Endothelial cell of umbilical vein (primary cell): ENCODE results near the gene LDLRAD4. TPM values are rescaled to one million over a fixed set of nuclear protein-coding genes. Genes with fewer than 3 reads are reported as not detected.

Experiments used
- BruUV-seq: library from RNA; stranded (reverse); fragments of 400-500 nt; replicated peaks from 2 replicates; lab custom pipeline; 2021; lab: Mats Ljungman, UMichigan
- CTCF ChIA-PET: fragments of 300-600, 350-600 bp; sonication (Branson Sonifier 250); formaldehyde crosslinking; loops from one replicate; lab custom pipeline; 2021; ENCODE audit warnings: antibody characterized with exemption, inconsistent platforms; lab: Charles Lee
- POLR2A ChIA-PET: fragments of 300-600, 350-600 bp; sonication (Branson Sonifier 250); formaldehyde crosslinking; loops from one replicate; lab custom pipeline; 2021; ENCODE audit warnings: antibody characterized with exemption, inconsistent platforms; lab: Charles Lee
- DNase-seq: peaks from one replicate; pipeline ENCODE4 v3.0.0-alpha.2; 2011; ENCODE audit warnings: low read depth, low spot score
- FAIRE-seq: peaks from 2 replicates; lab custom pipeline; 2011; peaks lifted over from hg19 to GRCh38; lab: Jason Lieb, UNC
- H2AFZ ChIP-seq: 2 replicates; pipeline ENCODE4 v1.6.0; 2012; ENCODE audit warnings: low read depth, low read length, control low read depth, inconsistent platforms
- H3K27ac ChIP-seq: 2 replicates; pipeline ENCODE4 v1.5.1; 2011; ENCODE audit warnings: low read depth, mild to moderate bottlenecking, control low read depth, low read length, moderate library complexity; ENCODE audit not compliant: insufficient read depth
- H3K27me3 ChIP-seq, 2 experiments: 2 replicates each; pipeline versions ENCODE4 v1.6.0 to v1.6.1; 2011; ENCODE audit warnings: low read length in 2 of 2, mixed read lengths in 1 of 2; ENCODE audit not compliant: control insufficient read depth in 2 of 2, insufficient read depth in 2 of 2
- H3K36me3 ChIP-seq, 2 experiments: 2 replicates in 1 of 2; 3 replicates in 1 of 2; pipeline ENCODE4 v1.5.1; 2011; ENCODE audit warnings: low read length in 2 of 2, mild to moderate bottlenecking in 1 of 2, moderate library complexity in 1 of 2; ENCODE audit not compliant: control insufficient read depth in 2 of 2, insufficient read depth in 2 of 2; ENCODE audit errors: extremely low read depth in 1 of 2
- H3K4me1 ChIP-seq: 3 replicates; pipeline ENCODE4 v1.5.1; 2011; ENCODE audit warnings: mild to moderate bottlenecking, low read length; ENCODE audit not compliant: control insufficient read depth, insufficient read depth; ENCODE audit errors: extremely low read depth
- H3K4me2 ChIP-seq: 2 replicates; pipeline ENCODE4 v1.6.1; 2011; ENCODE audit warnings: low read length, control low read depth, mixed read lengths; ENCODE audit not compliant: insufficient read depth
- H3K4me3 ChIP-seq, 3 experiments: fragments of 200-600 bp in 1 of 3; sonication (generic), shearing (Covaris generic) in 1 of 3; replicated peaks in 1 of 3; 2 replicates each; pipeline ENCODE4 v1.5.1; 2011 to 2016; ENCODE audit warnings: control low read depth in 3 of 3, low read length in 3 of 3, mild to moderate bottlenecking in 2 of 3, inconsistent platforms in 1 of 3, low read depth in 1 of 3, moderate library complexity in 1 of 3; ENCODE audit not compliant: insufficient read depth in 1 of 3
- H3K79me2 ChIP-seq: 2 replicates; pipeline ENCODE4 v1.6.0; 2012; ENCODE audit warnings: low read length, inconsistent platforms; ENCODE audit not compliant: control insufficient read depth, insufficient read depth
- H3K9ac ChIP-seq: replicated peaks from 2 replicates; pipeline ENCODE3; 2011; ENCODE audit warnings: low read length, control low read depth; ENCODE audit not compliant: insufficient read depth; ENCODE audit errors: extremely low read depth
- H3K9me1 ChIP-seq: replicated peaks from 3 replicates; pipeline ENCODE4 v1.6.0; 2011; ENCODE audit warnings: mild to moderate bottlenecking, low read length; ENCODE audit not compliant: control insufficient read depth, insufficient read depth; ENCODE audit errors: extremely low read depth
- H3K9me3 ChIP-seq: replicated peaks from 2 replicates; pipeline ENCODE4 v1.5.1; 2012; ENCODE audit warnings: low read length, inconsistent platforms; ENCODE audit not compliant: control insufficient read depth, insufficient read depth
- H4K20me1 ChIP-seq: replicated peaks from 2 replicates; pipeline ENCODE3; 2011; ENCODE audit warnings: mild to moderate bottlenecking, low read length; ENCODE audit not compliant: control insufficient read depth, insufficient read depth; ENCODE audit errors: extremely low read depth
- EZH2 ChIP-seq: IDR thresholded peaks from 2 replicates; pipeline ENCODE4 v1.6.1; 2012; ENCODE audit warnings: borderline replicate concordance, low read depth, mild to moderate bottlenecking, moderate library complexity, low read length, inconsistent platforms; ENCODE audit not compliant: severe bottlenecking
- FOS ChIP-seq: IDR thresholded peaks from 2 replicates; pipeline ENCODE4 v1.6.1; 2011; ENCODE audit warnings: mild to moderate bottlenecking, low read length, moderate library complexity, borderline replicate concordance; ENCODE audit not compliant: insufficient read depth
- GATA2 ChIP-seq: IDR thresholded peaks from 2 replicates; pipeline ENCODE4 v1.7.0; 2011; ENCODE audit warnings: low read depth, mild to moderate bottlenecking, moderate library complexity, mixed read lengths, low read length; ENCODE audit not compliant: insufficient read length, insufficient read depth
- JUN ChIP-seq: IDR thresholded peaks from 2 replicates; pipeline ENCODE4 v1.6.1; 2011; ENCODE audit warnings: borderline replicate concordance, low read depth; ENCODE audit not compliant: insufficient read length, insufficient read depth
- MYC ChIP-seq: IDR thresholded peaks from one replicate; pipeline ENCODE4 v1.6.1; 2011; ENCODE audit warnings: mild to moderate bottlenecking, low read depth, low read length
- POLR2A ChIP-seq: IDR thresholded peaks from 2 replicates; pipeline ENCODE4 v1.6.1; 2012; ENCODE audit warnings: low read depth, mild to moderate bottlenecking, control low read depth, low read length
- POLR2AphosphoS5 ChIP-seq: IDR thresholded peaks from 2 replicates; pipeline ENCODE4 v1.6.1; 2012; ENCODE audit warnings: low read depth, mild to moderate bottlenecking, control low read depth, low read length, moderate library complexity; ENCODE audit not compliant: insufficient read depth
- dilution Hi-C: fragments of 300-500 bp; cut with MboI; formaldehyde crosslinking; loops from one replicate; pipeline ENCODE4 v1.15.0; 2019; ENCODE audit warnings: low sequenced_read_pairs; ENCODE audit not compliant: extremely low pct_ligation_motif_present
- intact Hi-C: fragments of 100-400 bp; cut with micrococcal nuclease; formaldehyde crosslinking; loops from one replicate; pipeline ENCODE4 v1.10.0; 2022
- polyA plus RNA-seq, 4 experiments: library from polyadenylated mRNA; depleted of rRNA in 3 of 4; stranded (reverse) in 3 of 4; unstranded in 1 of 4; fragments of >200 nt; gene quantifications; 2 replicates each; pipeline versions ENCODE4 v1.2.1 to v1.2.3, GENCODE V29; 2011 to 2012; ENCODE audit warnings: missing spikeins in 1 of 4
- total RNA-seq: library from RNA; stranded (reverse); gene quantifications from 2 replicates; pipeline ENCODE4 v1.2.3, GENCODE V29; 2021
- TF ChIP-seq, protein P1 (sequence below): IDR thresholded peaks from 2 replicates; pipeline ENCODE4 v1.6.1; 2011; ENCODE audit not compliant: insufficient read depth, insufficient read length
- TF ChIP-seq, protein P2 (sequence below), 2 donors: IDR thresholded peaks; 1 replicate in 1 of 2; 2 replicates in 1 of 2; pipeline ENCODE4 v1.5.1; 2011; ENCODE audit warnings: low read length in 2 of 2, mild to moderate bottlenecking in 2 of 2, moderate library complexity in 2 of 2, control low read depth in 1 of 2, inconsistent platforms in 1 of 2, low read depth in 1 of 2; ENCODE audit not compliant: insufficient read depth in 1 of 2; ENCODE audit errors: extremely low read depth in 1 of 2

Gene LDLRAD4
- total and polyA plus RNA-seq, 2 donors (not counting 3 experiments of a cell fraction or from before 2014, with no cell fraction given) = 5.2 to 6.5 TPM

- Histone ChIP-seq H4K20me1 (no peaks in the 10 kb centered on the region), H3K4me2 (no peak overlapping the region), H3K9me1 (no peaks in the 10 kb centered on the region), H3K27me3 (no peaks in the 10 kb centered on the region), H3K4me3 (no peak overlapping the region), H2AFZ (no peak overlapping the region), H3K36me3 (no peaks in the 10 kb centered on the region), H3K9ac (no peak overlapping the region), H3K79me2 (no peaks in the 10 kb centered on the region), H3K4me1 (no peaks in the 10 kb centered on the region), H3K9me3 (no peaks in the 10 kb centered on the region), H3K27ac (no peak overlapping the region)
- dilution Hi-C loops = no loop called here
- no TSS peak for BruUV-seq
- no peak for TF ChIP-seq POLR2AphosphoS5
- no peak for TF ChIP-seq POLR2A
- no peak for TF ChIP-seq JUN
- no peak for TF ChIP-seq MYC
- TF ChIP-seq FOS = no peak
- TF ChIP-seq GATA2 = no peak
- ChIA-PET CTCF (no interaction called here), POLR2A (no interaction called here)
- DNase-seq (no peak), FAIRE-seq (no peak)
- intact Hi-C loops = no loop called here
Observed at GRCh38 chr18:13445241-13445897, 226.8 kb downstream of the LDLRAD4 start.

GRCh38 chr18:13446024-13446423 is 227.5 kb downstream of the LDLRAD4 start:
- H3K79me2 ChIP-seq = no peaks in the 10 kb centered on the region
- H3K4me2 ChIP-seq = no peak overlapping the region
- no peaks in the 10 kb centered on the region for H3K9me1 ChIP-seq
- dilution Hi-C loops (no loop called here), intact Hi-C loops (no loop called here)
- no peaks in the 10 kb centered on the region for H4K20me1 ChIP-seq
- no peak overlapping the region for H3K9ac ChIP-seq
- BruUV-seq = no TSS peak
- no peaks in the 10 kb centered on the region for H3K36me3 ChIP-seq
- ChIA-PET CTCF (no interaction called here), POLR2A (no interaction called here)
- TF ChIP-seq JUN = no peak
- no peak for TF ChIP-seq FOS
- no peak for TF ChIP-seq GATA2
- TF ChIP-seq EZH2 = no peak
- TF ChIP-seq, protein P1, sequence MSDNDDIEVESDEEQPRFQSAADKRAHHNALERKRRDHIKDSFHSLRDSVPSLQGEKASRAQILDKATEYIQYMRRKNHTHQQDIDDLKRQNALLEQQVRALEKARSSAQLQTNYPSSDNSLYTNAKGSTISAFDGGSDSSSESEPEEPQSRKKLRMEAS = no peak
- no peak for TF ChIP-seq POLR2A
- TF ChIP-seq, protein P2, sequence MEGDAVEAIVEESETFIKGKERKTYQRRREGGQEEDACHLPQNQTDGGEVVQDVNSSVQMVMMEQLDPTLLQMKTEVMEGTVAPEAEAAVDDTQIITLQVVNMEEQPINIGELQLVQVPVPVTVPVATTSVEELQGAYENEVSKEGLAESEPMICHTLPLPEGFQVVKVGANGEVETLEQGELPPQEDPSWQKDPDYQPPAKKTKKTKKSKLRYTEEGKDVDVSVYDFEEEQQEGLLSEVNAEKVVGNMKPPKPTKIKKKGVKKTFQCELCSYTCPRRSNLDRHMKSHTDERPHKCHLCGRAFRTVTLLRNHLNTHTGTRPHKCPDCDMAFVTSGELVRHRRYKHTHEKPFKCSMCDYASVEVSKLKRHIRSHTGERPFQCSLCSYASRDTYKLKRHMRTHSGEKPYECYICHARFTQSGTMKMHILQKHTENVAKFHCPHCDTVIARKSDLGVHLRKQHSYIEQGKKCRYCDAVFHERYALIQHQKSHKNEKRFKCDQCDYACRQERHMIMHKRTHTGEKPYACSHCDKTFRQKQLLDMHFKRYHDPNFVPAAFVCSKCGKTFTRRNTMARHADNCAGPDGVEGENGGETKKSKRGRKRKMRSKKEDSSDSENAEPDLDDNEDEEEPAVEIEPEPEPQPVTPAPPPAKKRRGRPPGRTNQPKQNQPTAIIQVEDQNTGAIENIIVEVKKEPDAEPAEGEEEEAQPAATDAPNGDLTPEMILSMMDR (IDR thresholded peaks at IDR 0.05; ENCODE audit: extremely low read depth in 1 of 2, insufficient read depth in 1 of 2, low read depth in 1 of 2, low read length in 2 of 2) = no peak
- TF ChIP-seq POLR2AphosphoS5 = no peak
- TF ChIP-seq MYC = no peak
- FAIRE-seq (no peak), DNase-seq (no peak)
- H3K4me3 ChIP-seq = no peak overlapping the region
- no peak overlapping the region for H3K27ac ChIP-seq
- H3K9me3 ChIP-seq = no peaks in the 10 kb centered on the region
- H3K4me1 ChIP-seq = no peaks in the 10 kb centered on the region
- no peak overlapping the region for H2AFZ ChIP-seq
- no peaks in the 10 kb centered on the region for H3K27me3 ChIP-seq
